ENCODE data around the gene ZNF497. TPM values are rescaled to one million over a fixed set of nuclear protein-coding genes. Genes with fewer than 3 reads are reported as not detected.

Gene ZNF497
- total and polyA plus RNA-seq, 10 of the 15 experiments (the other 5 are each of a cell fraction or from before 2014, with no cell fraction given), result 0.09 to 0.82 (median 0.28) TPM

- TF ChIP-seq TCF3 (IDR thresholded peaks at IDR 0.05; ENCODE audit: borderline replicate concordance, insufficient read depth, low read depth, low read length) (peak; percentile 75; the same call in 1 of the 2 replicates), GABPA (IDR thresholded peaks at IDR 0.05; ENCODE audit: low read depth) (peak; percentile 97), SMAD1 (IDR thresholded peaks at IDR 0.05; ENCODE audit: low read depth, partially characterized antibody) (no peak), NR2F1 (conservative IDR thresholded peaks at IDR 0.05) (no peak), BCL11A (IDR thresholded peaks at IDR 0.05; ENCODE audit: low read depth, low read length) (no peak), ZBTB11 (CRISPR knock-in tag; IDR thresholded peaks at IDR 0.05) (peak; percentile 47; the same call in 1 of the 2 replicates), RUNX3 (IDR thresholded peaks at IDR 0.05; ENCODE audit: low read length) (peak; percentile 60), IRF4 (IDR thresholded peaks at IDR 0.05; ENCODE audit: low read depth, low read length) (no peak), PAX8 (IDR thresholded peaks at IDR 0.05) (no peak), ZSCAN29 (IDR thresholded peaks at IDR 0.05) (peak; percentile 61; the same call in 1 of the 2 replicates), ZNF24 (IDR thresholded peaks at IDR 0.05) (no peak), PBX3 (IDR thresholded peaks at IDR 0.05; ENCODE audit: insufficient replicate concordance, low read depth, low read length) (no peak), CREM (IDR thresholded peaks at IDR 0.05; ENCODE audit: low read depth) (peak; percentile 86), RCOR1 (conservative IDR thresholded peaks at IDR 0.05; ENCODE audit: low read depth, low read length) (no peak; the same call in 1 of the 2 replicates), TBL1XR1 (IDR thresholded peaks at IDR 0.05; ENCODE audit: low read depth, low read length) (no peak), FOS (IDR thresholded peaks at IDR 0.05; ENCODE audit: borderline replicate concordance, extremely low read depth, insufficient read length) (no peak), BCL3 (IDR thresholded peaks at IDR 0.05; ENCODE audit: borderline replicate concordance, insufficient read depth, low read depth, low read length, poor library complexity, severe bottlenecking) (peak; percentile 46), MYC (IDR thresholded peaks at IDR 0.05; ENCODE audit: insufficient read depth, insufficient read length, insufficient replicate concordance, low read length, severe bottlenecking) (peak; percentile 55), LARP7 (IDR thresholded peaks at IDR 0.05) (peak; percentile 89), RB1 (IDR thresholded peaks at IDR 0.05; ENCODE audit: borderline replicate concordance) (no peak), POLR2AphosphoS2 (IDR thresholded peaks at IDR 0.05; ENCODE audit: low read depth, low read length) (peak; percentile 92), RAD21 (IDR thresholded peaks at IDR 0.05; ENCODE audit: insufficient read depth, low read depth, low read length) (no peak), CHD4 (IDR thresholded peaks at IDR 0.05) (no peak), MTA2 (IDR thresholded peaks at IDR 0.05; ENCODE audit: low read depth) (peak; percentile 93)
These were observed 24.2 kb upstream of the ZNF497 start, which contains the start of gene RPS5 (continued) for GRCh38 chr19:58386576-58387337.

All from GM12878 (cell line).